Ascending aorta (tissue), 2 donors: ENCODE measurements around the gene SNRNP27. TPM values are rescaled to one million over a fixed set of nuclear protein-coding genes. Genes with fewer than 3 reads are reported as not detected.
"Not testable (repeated sequence)": the region's sequence is repeated elsewhere in the genome, so short reads cannot be mapped to it uniquely, and the experiment has no call there.

Experiments used
- DNase-seq, 2 donors: peaks; one replicate each; pipeline ENCODE4 v3.0.0-alpha.2; 2019; ENCODE audit warnings: low spot score in 2 of 2
- H3K27ac ChIP-seq, 2 donors: fragments of 200-600 bp; sonication (generic); one replicate each; pipeline ENCODE4 v1.5.1; 2016 to 2017; ENCODE audit warnings: mild to moderate bottlenecking in 1 of 2
- H3K27me3 ChIP-seq: fragments of 200-600 bp; sonication (generic); one replicate; pipeline ENCODE4 v1.5.1; 2017
- H3K36me3 ChIP-seq, 2 donors: fragments of 200-600 bp; sonication (generic); one replicate each; pipeline ENCODE4 v1.5.1; 2016
- H3K4me1 ChIP-seq, 2 donors: fragments of 200-600 bp; sonication (generic); one replicate each; pipeline ENCODE4 v1.5.1; 2016 to 2017; ENCODE audit warnings: mild to moderate bottlenecking in 1 of 2
- H3K4me3 ChIP-seq, 2 donors: fragments of 200-600 bp; sonication (generic); one replicate each; pipeline ENCODE4 v1.5.1; 2016 to 2017; ENCODE audit warnings: mild to moderate bottlenecking in 1 of 2
- H3K9me3 ChIP-seq, 2 donors: fragments of 200-600 bp; sonication (generic); one replicate each; pipeline ENCODE4 v1.5.1; 2016
- CTCF ChIP-seq, 3 experiments: fragments of 200-600 bp in 2 of 3; fragments of 450-650 bp in 1 of 3; sonication (generic) in 2 of 3; IDR thresholded peaks; one replicate each; pipeline ENCODE4 v1.5.1; 2016 to 2019; ENCODE audit warnings: antibody characterized with exemption in 3 of 3, mild to moderate bottlenecking in 1 of 3, moderate library complexity in 1 of 3
- intact Hi-C: fragments of 100-400 bp; cut with DNase I; formaldehyde crosslinking; loops from one replicate; pipeline ENCODE4 v1.15.1; 2023
- total RNA-seq: library from RNA; depleted of rRNA; stranded (reverse); fragments of >200 nt; gene quantifications from one replicate; pipeline ENCODE4 v1.1.0, GENCODE V29; 2016

The SNRNP27 gene
- total RNA-seq, 1 donor from 2014 or later: 157 TPM

DNA sequence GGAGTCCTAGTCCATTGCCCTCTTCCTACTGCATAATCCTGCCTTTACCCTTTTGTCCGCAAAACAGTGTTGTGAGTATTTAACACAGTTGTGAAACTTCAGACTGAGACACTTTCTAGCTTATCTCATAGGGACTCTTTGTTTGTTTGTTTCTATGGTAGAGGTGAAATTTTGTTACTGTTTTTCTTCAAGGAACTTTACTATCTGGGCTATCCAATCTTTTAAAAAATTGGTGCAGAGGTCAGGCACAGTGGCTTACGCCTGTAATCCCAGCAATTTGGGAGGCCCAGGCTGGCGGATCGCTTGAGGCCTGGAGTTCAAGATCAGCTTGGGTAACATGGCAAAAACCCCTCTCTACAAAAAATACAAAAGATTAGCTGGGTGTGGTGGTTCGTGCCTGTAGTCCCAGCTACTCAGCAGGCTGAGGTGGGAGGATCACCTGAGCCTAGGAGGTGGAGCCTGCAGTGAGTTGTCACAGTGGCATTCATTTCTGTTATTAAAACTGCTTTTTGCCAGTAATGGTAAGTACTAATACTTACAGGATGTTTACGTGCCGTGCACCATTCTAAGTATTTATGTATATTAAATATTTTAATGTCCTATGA lies 45.5 kb upstream of the SNRNP27 start:
- Histone ChIP-seq H3K4me3 (no peak overlapping the region), H3K27ac (no peak overlapping the region), H3K9me3 (no peaks in the 10 kb centered on the region), H3K36me3 (peaks cover 24 to 54% of the 10 kb centered on the region in 2 donors), H3K27me3 (no peaks in the 10 kb centered on the region), H3K4me1 (no peaks in the 10 kb centered on the region)
- intact Hi-C loops: no loop called here
- DNase-seq: no peak
- no peak for TF ChIP-seq CTCF (IDR thresholded peaks at IDR 0.05)

DNA sequence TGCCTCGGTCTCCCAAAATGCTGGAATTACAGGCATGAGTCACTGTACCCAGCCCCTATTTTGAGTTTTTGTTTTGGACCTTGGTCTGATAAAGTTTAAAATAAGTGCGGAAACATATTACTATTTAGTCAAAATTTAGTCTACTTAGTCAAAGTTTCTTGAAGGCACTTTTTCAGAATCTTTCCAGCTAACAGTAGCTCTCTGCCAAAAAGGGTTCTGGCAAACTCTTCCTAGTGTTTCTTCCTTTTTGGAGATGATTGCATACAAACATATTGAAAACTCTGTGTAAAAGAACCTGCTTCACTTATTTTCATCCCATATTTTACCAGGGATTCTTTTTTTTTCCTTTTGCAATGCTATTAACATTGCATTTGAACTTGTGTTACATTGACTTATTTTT lies 35.5 kb upstream of the SNRNP27 start:
- Histone ChIP-seq H3K27ac (no peak overlapping the region), H3K9me3 (no peaks in the 10 kb centered on the region), H3K36me3 (peaks cover 0 to 6% of the 10 kb centered on the region in 2 donors), H3K27me3 (no peaks in the 10 kb centered on the region), H3K4me3 (no peak overlapping the region), H3K4me1 (no peaks in the 10 kb centered on the region)
- TF ChIP-seq CTCF (IDR thresholded peaks at IDR 0.05): no peak
- DNase-seq: no peak
- intact Hi-C loops: no loop called here

- Histone ChIP-seq H3K27ac (no peak overlapping the region), H3K4me1 (no peaks in the 10 kb centered on the region), H3K9me3 (no peaks in the 10 kb centered on the region), H3K27me3 (no peaks in the 10 kb centered on the region), H3K36me3 (peaks cover 35 to 40% of the 10 kb centered on the region in 2 donors), H3K4me3 (no peak overlapping the region)
- no peak for DNase-seq
- intact Hi-C loops: no loop called here
- no peak for TF ChIP-seq CTCF (IDR thresholded peaks at IDR 0.05)
Observed at GRCh38 chr2:69863298-69863697, 30.5 kb upstream of the SNRNP27 start.

- intact Hi-C loops: no loop called here
- H3K4me3 ChIP-seq: no peak overlapping the region
- H3K4me1 ChIP-seq: no peaks in the 10 kb centered on the region
- no peak for TF ChIP-seq CTCF (IDR thresholded peaks at IDR 0.05)
- H3K36me3 ChIP-seq: no peaks in the 10 kb centered on the region
- H3K9me3 ChIP-seq: no peaks in the 10 kb centered on the region
- DNase-seq: no peak
- H3K27ac ChIP-seq: no peak overlapping the region
- H3K27me3 ChIP-seq: no peaks in the 10 kb centered on the region
Observed at GRCh38 chr2:69888451-69888850, 5.3 kb upstream of the SNRNP27 start.

GRCh38 chr2:69889302-69889701 lies 4.5 kb upstream of the SNRNP27 start:
- DNase-seq: no peak
- no peak for TF ChIP-seq CTCF (IDR thresholded peaks at IDR 0.05)
- intact Hi-C loops: no loop called here
- Histone ChIP-seq H3K4me1 (no peaks in the 10 kb centered on the region), H3K4me3 (no peak overlapping the region), H3K27me3 (no peaks in the 10 kb centered on the region), H3K9me3 (no peaks in the 10 kb centered on the region), H3K27ac (no peak overlapping the region), H3K36me3 (no peaks in the 10 kb centered on the region)

- no peak overlapping the region for H3K4me3 ChIP-seq
- H3K36me3 ChIP-seq: peaks cover 0 to 3% of the 10 kb centered on the region in 2 donors
- no peaks in the 10 kb centered on the region for H3K27me3 ChIP-seq
- DNase-seq: no peak
- H3K4me1 ChIP-seq: peaks cover 6 to 12% of the 10 kb centered on the region in 2 donors
- H3K27ac ChIP-seq: no peak overlapping the region
- H3K9me3 ChIP-seq: no peaks in the 10 kb centered on the region
- intact Hi-C loops: loop anchor here (5.0 kb wide), 1 partner anchor 64 kb away; the partner anchor contains the start of gene GMCL1
- no peak for TF ChIP-seq CTCF (IDR thresholded peaks at IDR 0.05)
Observed at GRCh38 chr2:69890881-69891280, 2.9 kb upstream of the SNRNP27 start.

GRCh38 chr2:69892838-69893424 lies 825 bp upstream of the SNRNP27 start:
- Histone ChIP-seq H3K4me3 (peak overlapping the region; percentile 77), H3K36me3 (peaks cover 16 to 23% of the 10 kb centered on the region in 2 donors), H3K4me1 (peaks cover 6 to 12% of the 10 kb centered on the region in 2 donors)
- not testable (repeated sequence) for H3K27me3 ChIP-seq, DNase-seq, H3K9me3 ChIP-seq, H3K27ac ChIP-seq
- intact Hi-C loops: loop anchor here (5.0 kb wide), 1 partner anchor 66 kb away; the partner anchor contains the start of gene GMCL1

DNA sequence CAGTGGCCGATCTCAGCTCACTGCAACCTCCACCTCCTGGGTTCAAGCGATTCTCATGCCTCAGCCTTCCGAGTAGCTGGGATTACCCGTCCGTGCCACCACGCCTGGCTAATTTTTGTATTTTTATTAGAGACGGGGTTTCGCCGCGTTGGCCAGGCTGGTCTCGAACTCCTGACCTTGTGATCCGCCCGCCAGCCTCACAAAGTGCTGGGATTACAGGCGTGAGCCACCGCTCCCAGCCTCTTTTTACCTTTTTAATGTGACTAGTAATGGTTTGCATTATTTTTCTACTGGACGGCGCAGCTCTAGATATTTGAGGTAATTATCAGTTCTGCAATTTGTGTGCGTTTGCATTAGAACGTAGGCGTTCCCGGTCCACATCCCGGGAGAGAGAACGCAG lies 981 bp downstream of the SNRNP27 start:
- not testable (repeated sequence) for DNase-seq, H3K9me3 ChIP-seq, H3K27me3 ChIP-seq
- intact Hi-C loops: loop anchor here (1.0 to 5.0 kb wide), 2 partner anchors 67 to 507 kb away; partner anchors contain the start of genes GFPT1 and GMCL1
- peak overlapping the region in 1 of 2 donors; percentile 88 for H3K27ac ChIP-seq
- H3K4me1 ChIP-seq: peaks cover 6 to 12% of the 10 kb centered on the region in 2 donors
- peaks cover 21 to 41% of the 10 kb centered on the region in 2 donors for H3K36me3 ChIP-seq
- peak overlapping the region; percentile 77 for H3K4me3 ChIP-seq
